B cell (primary cell): ENCODE data around the gene PNMA5. TPM values are rescaled to one million over a fixed set of nuclear protein-coding genes. Genes with fewer than 3 reads are reported as not detected.
A peak's percentile ranks its signal among the peaks of the same experiment; 100 is the strongest.
"Not testable (repeated sequence)": the region's sequence is repeated elsewhere in the genome, so short reads cannot be mapped to it uniquely, and the experiment has no call there.

Source experiments
- ATAC-seq: fragments of 200-7000 bp; cut with Tn5 transposase; one replicate; pipeline ENCODE4 v1.10.0; 2021; ENCODE audit warnings: low read depth, mild to moderate bottlenecking, moderate number of reproducible peaks, moderate library complexity
- CTCF ChIA-PET: fragments of 350-600 bp; sonication (Branson Sonifier 250); formaldehyde crosslinking; loops from one replicate; lab custom pipeline; 2021; ENCODE audit warnings: antibody characterized with exemption, inconsistent platforms; lab: Charles Lee
- POLR2A ChIA-PET: fragments of 350-600 bp; sonication (Branson Sonifier 250); formaldehyde crosslinking; loops from one replicate; lab custom pipeline; 2021; ENCODE audit warnings: antibody characterized with exemption; lab: Charles Lee
- DNase-seq: peaks from one replicate; pipeline ENCODE4 v3.0.0; 2013
- H2AFZ ChIP-seq: 2 replicates; pipeline ENCODE4 v1.6.1; 2012; ENCODE audit warnings: mild to moderate bottlenecking, low read depth, low read length; ENCODE audit not compliant: insufficient read depth, poor library complexity, severe bottlenecking
- H3K27ac ChIP-seq, 2 donors: 1 replicate in 1 of 2; 2 replicates in 1 of 2; pipeline ENCODE4 v1.5.1; 2012 to 2013; ENCODE audit warnings: low read length in 2 of 2, mild to moderate bottlenecking in 2 of 2, moderate library complexity in 1 of 2
- H3K27me3 ChIP-seq, 4 experiments: fragments of 200-600 bp in 1 of 4; sonication (generic) in 1 of 4; replicated peaks in 1 of 4; 1 replicate in 2 of 4; 2 replicates in 2 of 4; pipeline versions ENCODE4 v1.6.1 to v1.7.0; 2013 to 2016; ENCODE audit warnings: low read length in 3 of 4, mild to moderate bottlenecking in 2 of 4, mixed read lengths in 1 of 4, moderate library complexity in 1 of 4; ENCODE audit not compliant: insufficient read depth in 4 of 4, control insufficient read depth in 3 of 4; ENCODE audit errors: control extremely low read depth in 1 of 4
- H3K36me3 ChIP-seq, 2 experiments: replicated peaks in 1 of 2; 1 replicate in 1 of 2; 2 replicates in 1 of 2; pipeline versions ENCODE4 v1.6.1 to v1.7.1; 2013; ENCODE audit warnings: low read length in 1 of 2; ENCODE audit not compliant: insufficient read depth in 2 of 2, control insufficient read depth in 1 of 2; ENCODE audit errors: control extremely low read depth in 1 of 2, extremely low read depth in 1 of 2
- H3K4me1 ChIP-seq, 2 donors: fragments of 200-600 bp in 1 of 2; sonication (generic) in 1 of 2; 1 replicate in 1 of 2; 2 replicates in 1 of 2; pipeline versions ENCODE4 v1.5.1 to v1.6.1; 2013 to 2017; ENCODE audit warnings: low read length in 2 of 2; ENCODE audit not compliant: control insufficient read depth in 2 of 2, insufficient read depth in 2 of 2
- H3K4me2 ChIP-seq: replicated peaks from 2 replicates; pipeline ENCODE3; 2012; ENCODE audit warnings: mild to moderate bottlenecking, low read depth, low read length; ENCODE audit not compliant: poor library complexity, severe bottlenecking
- H3K4me3 ChIP-seq, 5 experiments: fragments of 200-600 bp in 1 of 5; sonication (generic) in 1 of 5; 1 replicate in 3 of 5; 2 replicates in 2 of 5; pipeline versions ENCODE4 v1.5.1 to v1.7.0; 2011 to 2016; ENCODE audit warnings: low read length in 4 of 5, mild to moderate bottlenecking in 4 of 5, low read depth in 2 of 5, control low read depth in 1 of 5, moderate library complexity in 1 of 5; ENCODE audit not compliant: insufficient read depth in 1 of 5; ENCODE audit errors: control extremely low read depth in 1 of 5, extremely low read depth in 1 of 5
- H3K79me2 ChIP-seq: fragments of 200-600 bp; sonication (generic); one replicate; pipeline ENCODE4 v1.6.0; 2016; ENCODE audit warnings: low read length; ENCODE audit not compliant: control insufficient read depth, insufficient read depth
- H3K9ac ChIP-seq: fragments of 200-600 bp; sonication (generic); 2 replicates; pipeline ENCODE4 v1.6.1; 2017; ENCODE audit warnings: mild to moderate bottlenecking, low read length, moderate library complexity
- H3K9me3 ChIP-seq, 3 donors: one replicate each; pipeline versions ENCODE4 v1.6.1 to v1.7.1; 2013; ENCODE audit warnings: low read length in 2 of 3; ENCODE audit not compliant: control insufficient read depth in 2 of 3, insufficient read depth in 1 of 3; ENCODE audit errors: control extremely low read depth in 1 of 3
- H4K20me1 ChIP-seq: 2 replicates; pipeline ENCODE4 v1.6.0; 2012; ENCODE audit warnings: mild to moderate bottlenecking, low read length; ENCODE audit not compliant: insufficient read depth, control insufficient read depth, poor library complexity, severe bottlenecking
- H3K27ac Mint-ChIP-seq: one replicate; pipeline ENCODE4 v1.8.0; 2021; ENCODE audit warnings: mixed read lengths
- H3K27me3 Mint-ChIP-seq: one replicate; pipeline ENCODE4 v1.8.0; 2021; ENCODE audit warnings: mixed read lengths
- H3K4me1 Mint-ChIP-seq: one replicate; pipeline ENCODE4 v1.8.0; 2021; ENCODE audit warnings: mixed read lengths
- H3K4me3 Mint-ChIP-seq: one replicate; pipeline ENCODE4 v1.8.0; 2021; ENCODE audit warnings: mixed read lengths
- H3K9me3 Mint-ChIP-seq: one replicate; pipeline ENCODE4 v1.8.0; 2022; ENCODE audit warnings: mixed read lengths; ENCODE audit not compliant: insufficient read depth
- CTCF ChIP-seq: fragments of 200-600 bp; IDR thresholded peaks from one replicate; pipeline ENCODE4 v1.8.0; 2022; ENCODE audit warnings: antibody characterized with exemption, mild to moderate bottlenecking
- EZH2 ChIP-seq: IDR thresholded peaks from 2 replicates; pipeline ENCODE4 v1.6.1; 2012; ENCODE audit warnings: borderline replicate concordance, low read depth, mild to moderate bottlenecking, moderate library complexity, low read length; ENCODE audit not compliant: insufficient read depth, poor library complexity, severe bottlenecking
- WGBS: methylation state at CpG from one replicate; pipeline ENCODE4 v1.1.5; 2013; ENCODE audit warnings: missing lambda C conversion rate; ENCODE audit not compliant: insufficient coverage; 5-methylcytosine and 5-hydroxymethylcytosine counted together
- intact Hi-C: fragments of 100-400 bp; cut with micrococcal nuclease; formaldehyde crosslinking; loops from one replicate; pipeline ENCODE4 v1.10.0; 2022
- polyA plus RNA-seq: library from polyadenylated mRNA; depleted of rRNA; stranded (reverse); fragments of >200 nt; gene quantifications from 2 replicates; pipeline ENCODE4 v1.2.3, GENCODE V29; 2012
- total RNA-seq, 2 donors: library from RNA; stranded (reverse); fragments of 120-200 nt in 1 of 2; gene quantifications; 1 replicate in 1 of 2; 2 replicates in 1 of 2; pipeline versions ENCODE4 v1.2.3 to v1.2.4, GENCODE V29; 2013 to 2022

Gene PNMA5
- total and polyA plus RNA-seq, 2 donors (not counting 1 experiment from before 2014, with no cell fraction given), result 0.49 to 0.62 TPM

GRCh38 chrX:153029162-153029561 is 35.2 kb upstream of the PNMA5 start:
- no peaks in the 10 kb centered on the region for H3K27me3 Mint-ChIP-seq
- ChIA-PET POLR2A (no interaction called here), CTCF (no interaction called here)
- WGBS, result no CpG with 5 or more reads among the region's 2 CpGs
- Histone ChIP-seq H3K4me1 (peaks cover 0 to 13% of the 10 kb centered on the region in 2 donors), H3K36me3 (no peaks in the 10 kb centered on the region), H3K27me3 (no peaks in the 10 kb centered on the region), H3K4me3 (no peak overlapping the region), H3K4me2 (no peak overlapping the region), H3K9me3 (peaks cover 0 to 6% (median 0%) of the 10 kb centered on the region in 3 donors), H2AFZ (no peak overlapping the region), H3K27ac (no peak overlapping the region), H3K9ac (no peak overlapping the region), H4K20me1 (no peaks in the 10 kb centered on the region), H3K79me2 (no peaks in the 10 kb centered on the region)
- H3K9me3 Mint-ChIP-seq, result no peaks in the 10 kb centered on the region
- intact Hi-C loops, result no loop called here
- peaks cover 11% of the 10 kb centered on the region for H3K4me1 Mint-ChIP-seq
- ATAC-seq (no peak), DNase-seq (no peak)
- H3K4me3 Mint-ChIP-seq, result peak overlapping the region; percentile 19
- TF ChIP-seq CTCF (no peak), EZH2 (no peak)
- no peak overlapping the region for H3K27ac Mint-ChIP-seq

DNA sequence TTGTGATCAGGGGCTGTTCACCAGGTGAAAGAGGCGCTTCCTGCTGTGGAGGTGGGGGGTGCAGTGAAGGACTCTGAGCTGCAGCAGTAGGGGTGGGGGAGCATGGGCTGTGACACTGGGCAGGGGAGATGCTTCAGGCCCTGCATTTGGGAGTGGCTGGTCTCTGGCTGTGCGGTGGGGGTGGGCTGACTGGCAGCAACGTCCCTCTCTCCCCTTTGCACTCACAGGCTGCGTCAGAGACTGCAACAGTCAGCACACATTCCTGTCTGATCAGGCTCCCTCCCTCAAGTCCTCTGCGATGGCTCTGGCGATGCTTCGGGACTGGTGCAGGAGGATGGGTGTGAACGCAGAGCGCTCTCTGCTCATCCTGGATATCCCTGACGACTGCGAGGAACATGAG is 34.6 kb upstream of the PNMA5 start:
- H3K27me3 ChIP-seq, H3K27ac Mint-ChIP-seq, DNase-seq, H3K27me3 Mint-ChIP-seq, H3K36me3 ChIP-seq, H3K4me3 ChIP-seq, H2AFZ ChIP-seq, H4K20me1 ChIP-seq, H3K79me2 ChIP-seq, H3K9me3 Mint-ChIP-seq, ATAC-seq, H3K4me1 Mint-ChIP-seq, intact Hi-C loops, H3K9ac ChIP-seq, CTCF ChIA-PET, H3K4me2 ChIP-seq, H3K4me3 Mint-ChIP-seq, H3K9me3 ChIP-seq, H3K27ac ChIP-seq, POLR2A ChIA-PET: not testable (repeated sequence)
- peaks cover 0 to 13% of the 10 kb centered on the region in 2 donors for H3K4me1 ChIP-seq
- WGBS, result no CpG with 5 or more reads among the region's 11 CpGs

- H3K27me3 Mint-ChIP-seq, H3K27ac ChIP-seq, ATAC-seq, H3K36me3 ChIP-seq, H3K9me3 ChIP-seq, H3K9ac ChIP-seq, H3K4me2 ChIP-seq, H4K20me1 ChIP-seq, H3K9me3 Mint-ChIP-seq, H2AFZ ChIP-seq, intact Hi-C loops, H3K4me3 Mint-ChIP-seq, H3K4me1 Mint-ChIP-seq, H3K27ac Mint-ChIP-seq, H3K4me3 ChIP-seq, DNase-seq, POLR2A ChIA-PET, H3K27me3 ChIP-seq, H3K79me2 ChIP-seq, H3K4me1 ChIP-seq, CTCF ChIA-PET: not testable (repeated sequence)
- no CpG with 5 or more reads among the region's 2 CpGs for WGBS
Measured at GRCh38 chrX:153026501-153026900, 32.6 kb upstream of the PNMA5 start.
